HG02840 (cell line): ENCODE measurements around the gene PPP2R5A.
"Not testable (repeated sequence)": the region's sequence is repeated elsewhere in the genome, so short reads cannot be mapped to it uniquely, and the experiment has no call there.

Experiments used
- ATAC-seq: cut with Tn5 transposase; IDR thresholded peaks from one replicate; pipeline ENCODE4 v1.9.1; 2021; ENCODE audit warnings: mild to moderate bottlenecking, moderate library complexity, moderate number of reproducible peaks; ENCODE audit not compliant: unreplicated experiment, low FRiP score

The PPP2R5A gene

GRCh38 chr1:212294983-212295382 is 9.8 kb downstream of the PPP2R5A start:
- no peak for ATAC-seq

- ATAC-seq: no peak
These were observed 10.4 kb downstream of the PPP2R5A start for GRCh38 chr1:212295579-212295978.

GRCh38 chr1:212297338-212297737 is 12.1 kb downstream of the PPP2R5A start:
- no peak for ATAC-seq

- no peak for ATAC-seq
These were observed 16.4 kb downstream of the PPP2R5A start for GRCh38 chr1:212301580-212301979.

GRCh38 chr1:212302745-212303383 is 17.7 kb downstream of the PPP2R5A start:
- ATAC-seq: no peak

- ATAC-seq: no peak
These were observed 20.1 kb downstream of the PPP2R5A start for GRCh38 chr1:212305342-212305741.

GRCh38 chr1:212305984-212306452 is 20.8 kb downstream of the PPP2R5A start:
- ATAC-seq: not testable (repeated sequence)

- no peak for ATAC-seq
These were observed 24.8 kb downstream of the PPP2R5A start for GRCh38 chr1:212309967-212310366.

- ATAC-seq: no peak
These were observed 25.2 kb downstream of the PPP2R5A start for GRCh38 chr1:212310383-212310782.

- no peak for ATAC-seq
These were observed 26.8 kb downstream of the PPP2R5A start for GRCh38 chr1:212311836-212312497.

- no peak for ATAC-seq
These were observed 28.4 kb downstream of the PPP2R5A start for GRCh38 chr1:212313616-212314015.

- ATAC-seq: no peak
These were observed 30.0 kb downstream of the PPP2R5A start for GRCh38 chr1:212315184-212315583.

- no peak for ATAC-seq
These were observed 30.7 kb downstream of the PPP2R5A start for GRCh38 chr1:212315907-212316306.

GRCh38 chr1:212317916-212318315 is 32.7 kb downstream of the PPP2R5A start:
- ATAC-seq: no peak

GRCh38 chr1:212321031-212321430 is 35.8 kb downstream of the PPP2R5A start:
- not testable (repeated sequence) for ATAC-seq

- ATAC-seq: no peak
These were observed 37.9 kb downstream of the PPP2R5A start for GRCh38 chr1:212323066-212323465.

GRCh38 chr1:212326541-212326940 is 41.3 kb downstream of the PPP2R5A start:
- no peak for ATAC-seq

- no peak for ATAC-seq
These were observed 43.0 kb downstream of the PPP2R5A start for GRCh38 chr1:212328248-212328647.

- no peak for ATAC-seq
These were observed 43.9 kb downstream of the PPP2R5A start for GRCh38 chr1:212329105-212329504.

GRCh38 chr1:212341090-212341489 is 55.9 kb downstream of the PPP2R5A start:
- ATAC-seq: no peak

- no peak for ATAC-seq
These were observed 59.7 kb downstream of the PPP2R5A start for GRCh38 chr1:212344905-212345304.

- ATAC-seq: no peak
These were observed 61.4 kb downstream of the PPP2R5A start for GRCh38 chr1:212346601-212347000.
